ENCODE measurements around the gene COCH. TPM values are rescaled to one million over a fixed set of nuclear protein-coding genes. Genes with fewer than 3 reads are reported as not detected.

Gene COCH
- total RNA-seq, 2 donors from 2014 or later: 0.91 to 2.4 TPM

DNA sequence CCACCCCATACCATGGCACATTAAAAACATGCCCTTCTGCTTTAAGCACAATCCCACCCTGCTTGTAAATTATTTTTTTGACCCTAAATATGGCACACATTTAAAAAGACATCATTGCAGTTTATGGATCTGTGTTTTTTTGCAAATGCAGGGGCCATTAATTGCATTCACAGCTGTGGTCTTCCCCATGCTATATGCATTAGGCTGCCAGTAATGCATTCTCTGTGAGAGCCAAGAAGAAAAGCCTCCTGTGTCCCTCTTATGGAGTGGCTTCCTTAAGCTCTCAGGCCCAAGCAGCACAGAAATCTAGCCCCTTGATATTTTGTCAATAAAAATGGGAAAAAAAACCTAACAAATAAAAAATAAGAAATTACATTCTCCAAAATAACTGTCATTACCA, 20.4 kb upstream of the COCH start:
- Histone ChIP-seq H3K27ac (no peak overlapping the region), H3K4me3 (no peak overlapping the region), H3K27me3 (no peaks in the 10 kb centered on the region), H3K36me3 (no peaks in the 10 kb centered on the region), H3K4me1 (no peaks in the 10 kb centered on the region), H3K9ac (ENCODE audit: low read depth in 2 of 2, low read length in 2 of 2) (no peak overlapping the region), H3K9me3 (no peaks in the 10 kb centered on the region)
- no peak for DNase-seq
- intact Hi-C loops (cut with DNase I): no loop called here
- TF ChIP-seq, protein P1, sequence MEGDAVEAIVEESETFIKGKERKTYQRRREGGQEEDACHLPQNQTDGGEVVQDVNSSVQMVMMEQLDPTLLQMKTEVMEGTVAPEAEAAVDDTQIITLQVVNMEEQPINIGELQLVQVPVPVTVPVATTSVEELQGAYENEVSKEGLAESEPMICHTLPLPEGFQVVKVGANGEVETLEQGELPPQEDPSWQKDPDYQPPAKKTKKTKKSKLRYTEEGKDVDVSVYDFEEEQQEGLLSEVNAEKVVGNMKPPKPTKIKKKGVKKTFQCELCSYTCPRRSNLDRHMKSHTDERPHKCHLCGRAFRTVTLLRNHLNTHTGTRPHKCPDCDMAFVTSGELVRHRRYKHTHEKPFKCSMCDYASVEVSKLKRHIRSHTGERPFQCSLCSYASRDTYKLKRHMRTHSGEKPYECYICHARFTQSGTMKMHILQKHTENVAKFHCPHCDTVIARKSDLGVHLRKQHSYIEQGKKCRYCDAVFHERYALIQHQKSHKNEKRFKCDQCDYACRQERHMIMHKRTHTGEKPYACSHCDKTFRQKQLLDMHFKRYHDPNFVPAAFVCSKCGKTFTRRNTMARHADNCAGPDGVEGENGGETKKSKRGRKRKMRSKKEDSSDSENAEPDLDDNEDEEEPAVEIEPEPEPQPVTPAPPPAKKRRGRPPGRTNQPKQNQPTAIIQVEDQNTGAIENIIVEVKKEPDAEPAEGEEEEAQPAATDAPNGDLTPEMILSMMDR (IDR thresholded peaks at IDR 0.05): no peak

DNA sequence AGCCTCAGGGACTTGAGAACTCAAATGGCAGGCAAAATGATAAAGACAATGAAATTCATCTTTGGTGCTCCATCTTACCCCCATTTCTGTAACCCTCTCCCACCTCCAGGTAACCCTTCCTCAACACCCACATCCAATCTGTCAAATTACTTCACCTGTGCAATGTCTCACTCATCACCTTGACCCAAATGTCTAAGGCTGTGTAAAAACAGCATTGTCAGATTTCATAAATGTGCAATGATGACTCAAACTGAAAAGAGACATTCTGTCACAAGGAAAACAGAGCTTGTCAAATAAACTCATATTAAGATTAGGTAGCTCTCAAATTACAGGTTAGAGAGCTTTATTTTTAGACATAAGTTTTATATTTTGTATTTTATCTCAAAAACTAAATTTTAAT, 19.9 kb upstream of the COCH start:
- Histone ChIP-seq H3K4me1 (no peaks in the 10 kb centered on the region), H3K27me3 (no peaks in the 10 kb centered on the region), H3K36me3 (no peaks in the 10 kb centered on the region), H3K9ac (ENCODE audit: low read depth in 2 of 2, low read length in 2 of 2) (no peak overlapping the region), H3K9me3 (no peaks in the 10 kb centered on the region), H3K27ac (no peak overlapping the region), H3K4me3 (no peak overlapping the region)
- no peak for DNase-seq
- TF ChIP-seq, protein P1 (IDR thresholded peaks at IDR 0.05): no peak
- intact Hi-C loops (cut with DNase I): no loop called here

DNA sequence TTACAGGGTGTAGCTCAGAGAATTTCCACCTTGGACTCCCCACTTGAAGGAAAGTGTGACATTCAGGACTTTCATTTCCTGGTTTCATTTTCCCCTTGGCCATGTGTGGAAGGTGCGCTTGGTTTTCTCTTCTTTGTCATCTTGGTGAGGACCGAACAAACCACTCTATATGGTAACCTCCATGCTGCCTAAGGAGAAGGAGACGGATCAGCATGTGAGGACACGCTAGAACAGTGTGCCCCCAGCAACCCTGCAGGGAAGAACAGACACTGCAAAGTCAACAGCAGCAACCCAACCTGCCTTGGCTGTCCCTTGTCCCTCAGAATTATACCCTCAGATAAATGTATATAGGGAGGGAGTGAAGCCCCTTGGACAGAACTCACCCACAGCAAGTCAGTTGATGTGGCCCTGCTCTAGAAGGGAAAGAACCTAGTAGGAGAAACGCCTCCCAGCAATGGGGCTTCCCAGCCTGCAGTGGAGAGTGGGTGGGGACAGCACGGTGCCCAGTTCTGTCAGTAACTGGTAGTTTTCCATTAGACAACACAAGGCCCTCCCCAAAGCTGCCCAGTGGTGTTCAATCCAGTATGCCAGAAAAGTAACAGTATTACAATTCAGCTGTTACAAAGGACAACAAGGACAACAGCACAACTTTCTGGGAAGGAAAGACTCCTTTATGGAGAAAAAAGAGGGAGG, 18.9 kb upstream of the COCH start:
- DNase-seq: no peak

DNA sequence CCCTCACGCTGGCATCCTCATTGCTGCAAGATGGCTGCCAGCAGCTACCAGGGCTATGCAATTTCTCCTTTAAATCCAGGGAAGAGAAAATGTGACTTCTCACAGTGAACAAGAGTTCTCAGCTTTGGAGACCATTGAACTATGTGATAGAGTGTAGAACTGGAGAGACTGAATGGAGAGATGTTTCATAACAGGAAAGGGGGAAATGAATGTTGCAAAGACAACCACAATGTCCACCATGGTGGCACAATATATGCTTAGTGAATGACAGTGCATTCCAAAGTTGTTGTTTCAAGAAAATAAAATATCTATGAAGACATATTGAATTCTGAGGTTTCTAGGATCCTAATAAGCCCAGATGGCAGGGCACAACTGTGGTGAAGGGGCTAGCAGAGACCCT, 13.2 kb upstream of the COCH start:
- TF ChIP-seq, protein P1 (IDR thresholded peaks at IDR 0.05): no peak
- no peak overlapping the region for H3K4me3 ChIP-seq
- no peaks in the 10 kb centered on the region for H3K9me3 ChIP-seq
- no peaks in the 10 kb centered on the region for H3K36me3 ChIP-seq
- no peaks in the 10 kb centered on the region for H3K4me1 ChIP-seq
- H3K9ac ChIP-seq (ENCODE audit: low read depth in 2 of 2, low read length in 2 of 2): no peak overlapping the region
- intact Hi-C loops (cut with DNase I): no loop called here
- no peak for DNase-seq
- H3K27ac ChIP-seq: no peak overlapping the region
- H3K27me3 ChIP-seq: no peaks in the 10 kb centered on the region

More for the DNA sequence above, 18.9 kb upstream of the COCH start:
- Histone ChIP-seq H3K36me3 (no peaks in the 10 kb centered on the region), H3K9ac (ENCODE audit: low read depth in 2 of 2, low read length in 2 of 2) (no peak overlapping the region), H3K4me3 (no peak overlapping the region), H3K4me1 (no peaks in the 10 kb centered on the region), H3K27ac (no peak overlapping the region), H3K27me3 (no peaks in the 10 kb centered on the region), H3K9me3 (no peaks in the 10 kb centered on the region)
- TF ChIP-seq, protein P1 (IDR thresholded peaks at IDR 0.05): no peak
- intact Hi-C loops (cut with DNase I): no loop called here

DNA sequence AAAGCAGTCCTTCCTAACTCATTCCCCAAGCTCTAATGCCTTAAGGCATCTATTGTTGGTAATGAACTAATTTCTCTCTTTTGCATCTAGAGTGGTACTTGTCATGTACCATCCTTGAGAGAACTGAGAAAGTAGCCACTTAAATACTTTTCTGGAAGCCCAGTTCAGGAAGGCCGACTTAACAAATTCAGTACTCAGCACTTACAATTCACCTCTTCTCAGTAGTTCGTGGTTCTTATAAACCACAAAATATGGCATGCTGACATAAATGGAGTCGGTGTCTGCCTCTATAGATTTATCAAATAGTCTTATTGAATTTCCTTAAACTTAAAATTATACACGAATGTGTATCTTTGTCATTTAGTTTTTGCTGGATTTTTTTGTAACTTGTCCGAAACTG, 9.4 kb upstream of the COCH start:
- Histone ChIP-seq H3K9me3 (no peaks in the 10 kb centered on the region), H3K4me3 (no peak overlapping the region), H3K9ac (ENCODE audit: low read depth in 2 of 2, low read length in 2 of 2) (no peak overlapping the region), H3K4me1 (no peaks in the 10 kb centered on the region), H3K27me3 (no peaks in the 10 kb centered on the region), H3K27ac (no peak overlapping the region), H3K36me3 (no peaks in the 10 kb centered on the region)
- TF ChIP-seq, protein P1 (IDR thresholded peaks at IDR 0.05): no peak
- DNase-seq: no peak
- intact Hi-C loops (cut with DNase I): no loop called here

Data from colonic mucosa (tissue), 4 donors.